Left ventricle myocardium inferior (tissue), 1 donor: Measurements from ENCODE around the gene PDLIM4. TPM values are rescaled to one million over a fixed set of nuclear protein-coding genes. Genes with fewer than 3 reads are reported as not detected.
A peak's percentile ranks its signal among the peaks of the same experiment; 100 is the strongest.

Experiments used
- DNase-seq: peaks from one replicate; pipeline ENCODE4 v3.0.0-alpha.2; 2020
- H3K27ac ChIP-seq: fragments of 200-600 bp; replicated peaks from 2 replicates; pipeline ENCODE4 v1.8.0; 2021
- H3K27me3 ChIP-seq: fragments of 200-600 bp; 2 replicates; pipeline ENCODE4 v1.8.0; 2021; ENCODE audit warnings: low read depth
- H3K36me3 ChIP-seq: fragments of 200-600 bp; 2 replicates; pipeline ENCODE4 v1.8.0; 2021
- H3K4me1 ChIP-seq: fragments of 200-600 bp; 2 replicates; pipeline ENCODE4 v1.8.0; 2021
- H3K4me3 ChIP-seq: fragments of 200-600 bp; 2 replicates; pipeline ENCODE4 v1.8.0; 2021; ENCODE audit warnings: mild to moderate bottlenecking, moderate library complexity
- H3K9me3 ChIP-seq: fragments of 200-600 bp; replicated peaks from 2 replicates; pipeline ENCODE4 v1.8.0; 2021
- intact Hi-C: fragments of 100-400 bp; cut with micrococcal nuclease; formaldehyde crosslinking; loops from one replicate; pipeline ENCODE4 v1.11.0; 2022
- total RNA-seq: library from RNA; stranded (reverse); fragmentation: NEBNext Ultra II Directional; extraction: Animal tissue kit (Norgen Biotek cat#: 25700); gene quantifications from one replicate; pipeline ENCODE4 v1.2.1, GENCODE V29; 2021
- TF ChIP-seq, protein P1 (sequence below): fragments of 200-600 bp; IDR thresholded peaks from 2 replicates; pipeline ENCODE4 v1.8.0; 2021; ENCODE audit warnings: antibody characterized with exemption, mild to moderate bottlenecking, borderline replicate concordance
- donor health status: DM: no; HTN: yes; CAD: no; lungs with severe emphysema.

Gene PDLIM4
- total RNA-seq, 1 donor from 2014 or later = 4.8 TPM

DNA sequence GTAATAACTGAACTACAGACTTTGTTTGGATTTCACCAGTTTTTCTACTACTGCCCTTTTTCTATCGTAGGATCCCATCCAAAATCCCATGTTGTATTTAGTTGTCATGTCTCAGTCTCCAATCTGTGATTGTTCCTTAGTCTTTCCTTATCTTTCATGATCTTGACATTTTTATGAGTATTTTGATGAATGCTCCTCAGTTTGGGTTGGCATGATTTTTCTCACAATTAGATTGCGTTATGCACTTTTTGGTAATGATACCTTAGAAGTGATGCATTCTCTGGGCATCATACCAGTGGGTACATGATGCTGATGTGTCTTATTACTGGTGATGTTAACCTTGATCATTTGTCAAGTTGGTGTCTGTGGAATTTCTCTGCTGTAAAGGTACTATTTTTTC lies 42.4 kb downstream of the PDLIM4 start:
- peaks cover 44% of the 10 kb centered on the region for H3K4me1 ChIP-seq
- intact Hi-C loops = no loop called here

DNA sequence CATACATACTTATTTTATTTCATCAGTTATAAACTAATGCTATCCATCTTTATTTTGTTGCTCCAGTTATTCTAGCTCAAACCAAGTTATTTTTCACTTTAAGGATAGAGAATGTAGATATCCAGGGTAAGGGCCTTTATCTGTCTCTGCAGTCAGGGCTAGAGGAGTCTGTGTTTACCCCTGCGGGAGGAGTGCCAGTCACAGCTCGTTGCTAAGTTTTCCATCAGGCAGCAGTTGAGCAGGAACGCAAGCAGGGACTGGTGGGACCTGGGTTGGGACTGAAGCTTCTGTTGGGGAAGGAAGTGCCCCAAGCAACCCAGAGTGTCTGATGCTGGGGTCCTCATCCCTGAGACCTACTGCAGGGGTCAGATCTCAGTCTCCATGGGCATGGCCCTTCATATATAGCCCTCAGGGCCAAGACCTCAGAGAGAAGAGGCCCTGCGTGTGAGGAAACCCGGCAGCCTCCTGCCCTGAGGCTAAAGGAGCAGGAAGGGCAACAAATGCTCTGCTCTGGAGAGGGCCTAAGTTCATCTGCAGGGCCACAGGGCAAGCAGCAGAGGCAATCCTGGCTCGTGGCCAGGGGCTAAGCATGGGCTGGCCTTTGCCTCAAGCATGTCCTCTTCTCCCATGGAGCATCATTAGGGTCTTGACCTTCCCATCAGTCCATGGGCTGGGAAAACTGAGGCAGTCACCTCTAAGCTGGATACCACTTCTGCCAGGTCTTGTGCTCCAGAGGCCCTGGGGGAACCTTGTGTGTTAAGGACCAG lies 43.3 kb downstream of the PDLIM4 start:
- TF ChIP-seq, protein P1, sequence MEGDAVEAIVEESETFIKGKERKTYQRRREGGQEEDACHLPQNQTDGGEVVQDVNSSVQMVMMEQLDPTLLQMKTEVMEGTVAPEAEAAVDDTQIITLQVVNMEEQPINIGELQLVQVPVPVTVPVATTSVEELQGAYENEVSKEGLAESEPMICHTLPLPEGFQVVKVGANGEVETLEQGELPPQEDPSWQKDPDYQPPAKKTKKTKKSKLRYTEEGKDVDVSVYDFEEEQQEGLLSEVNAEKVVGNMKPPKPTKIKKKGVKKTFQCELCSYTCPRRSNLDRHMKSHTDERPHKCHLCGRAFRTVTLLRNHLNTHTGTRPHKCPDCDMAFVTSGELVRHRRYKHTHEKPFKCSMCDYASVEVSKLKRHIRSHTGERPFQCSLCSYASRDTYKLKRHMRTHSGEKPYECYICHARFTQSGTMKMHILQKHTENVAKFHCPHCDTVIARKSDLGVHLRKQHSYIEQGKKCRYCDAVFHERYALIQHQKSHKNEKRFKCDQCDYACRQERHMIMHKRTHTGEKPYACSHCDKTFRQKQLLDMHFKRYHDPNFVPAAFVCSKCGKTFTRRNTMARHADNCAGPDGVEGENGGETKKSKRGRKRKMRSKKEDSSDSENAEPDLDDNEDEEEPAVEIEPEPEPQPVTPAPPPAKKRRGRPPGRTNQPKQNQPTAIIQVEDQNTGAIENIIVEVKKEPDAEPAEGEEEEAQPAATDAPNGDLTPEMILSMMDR = no peak
- intact Hi-C loops = no loop called here
- peaks cover 36% of the 10 kb centered on the region for H3K4me1 ChIP-seq
- DNase-seq = no peak
- H3K27me3 ChIP-seq = no peaks in the 10 kb centered on the region
- H3K36me3 ChIP-seq = no peaks in the 10 kb centered on the region
- no peak overlapping the region for H3K4me3 ChIP-seq
- H3K9me3 ChIP-seq = peaks cover 15% of the 10 kb centered on the region
- H3K27ac ChIP-seq = peak overlapping the region; percentile 76

More for the DNA sequence above, 42.4 kb downstream of the PDLIM4 start:
- DNase-seq = no peak
- Histone ChIP-seq H3K27me3 (no peaks in the 10 kb centered on the region), H3K4me3 (no peak overlapping the region), H3K36me3 (no peaks in the 10 kb centered on the region), H3K27ac (peak overlapping the region; percentile 76), H3K9me3 (peaks cover 7% of the 10 kb centered on the region)
- TF ChIP-seq, protein P1 = no peak

DNA sequence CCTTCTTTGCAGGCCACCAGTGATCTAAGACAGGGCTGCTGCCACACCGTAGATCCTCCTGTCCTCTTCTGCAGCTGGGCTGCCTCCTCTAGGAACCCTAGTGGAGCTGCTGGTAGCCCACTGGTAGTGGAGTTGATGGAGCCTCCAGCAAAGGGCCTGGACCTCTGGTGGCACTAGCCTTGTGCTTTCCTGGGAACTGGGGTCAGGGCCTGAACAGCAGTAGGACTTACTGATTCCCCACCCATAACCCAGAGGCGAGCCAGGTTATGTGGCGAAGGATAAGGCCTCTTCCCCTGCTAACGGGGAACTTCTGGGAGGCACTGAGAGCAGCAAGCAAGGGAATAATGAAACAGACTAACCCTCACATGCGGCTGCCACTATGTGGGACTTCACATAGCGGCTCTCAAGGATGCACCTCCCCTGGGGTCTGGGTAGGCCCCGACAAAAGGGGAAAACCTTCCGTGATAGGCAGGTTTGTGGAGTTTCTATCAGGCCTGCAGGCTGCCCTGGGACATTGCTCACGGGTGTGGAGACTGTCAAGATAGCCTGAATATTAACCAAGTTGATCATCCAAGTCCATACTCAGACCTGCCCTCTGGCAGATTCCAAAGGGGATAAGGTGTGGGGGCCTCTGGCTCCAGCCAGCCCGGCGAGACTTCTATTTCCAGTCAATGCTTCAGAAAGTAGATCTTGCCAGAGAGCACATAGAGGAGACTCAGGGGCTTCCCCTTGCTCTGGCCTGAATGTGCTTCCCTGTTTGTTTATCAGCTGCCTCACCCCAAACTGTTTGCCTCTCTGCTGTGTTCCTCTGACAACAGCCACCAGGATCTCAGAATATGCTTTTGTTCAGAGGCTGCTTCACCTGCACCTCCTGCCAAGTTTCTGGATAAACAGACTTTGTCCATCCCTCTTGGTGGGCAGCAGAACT lies 44.1 kb downstream of the PDLIM4 start:
- Histone ChIP-seq H3K4me3 (no peak overlapping the region), H3K4me1 (peaks cover 27% of the 10 kb centered on the region), H3K9me3 (peaks cover 18% of the 10 kb centered on the region), H3K36me3 (no peaks in the 10 kb centered on the region), H3K27me3 (no peaks in the 10 kb centered on the region), H3K27ac (peak overlapping the region; percentile 76)
- TF ChIP-seq, protein P1 = no peak
- no peak for DNase-seq
- intact Hi-C loops = no loop called here

DNA sequence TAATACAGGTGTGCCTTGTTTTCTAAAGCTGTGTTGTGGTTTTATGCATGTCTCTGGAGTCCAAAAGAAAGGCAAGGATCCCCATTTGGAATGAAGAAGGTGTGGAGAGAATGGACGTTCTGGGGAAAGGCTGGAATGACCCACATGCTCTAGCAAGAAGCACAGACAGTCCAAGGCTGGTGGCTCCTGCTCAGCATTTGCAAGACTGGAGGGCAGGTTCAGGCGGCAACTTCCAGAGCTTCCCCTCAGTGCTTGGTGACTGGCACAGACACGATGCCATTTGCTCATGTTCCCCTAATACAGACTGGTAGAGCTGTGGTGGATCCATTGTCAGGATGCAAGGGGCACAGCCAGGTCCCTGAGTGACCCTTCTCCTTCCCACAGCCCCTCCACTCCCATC lies 44.9 kb downstream of the PDLIM4 start:
- H3K27me3 ChIP-seq = no peaks in the 10 kb centered on the region
- H3K4me3 ChIP-seq = no peak overlapping the region
- H3K36me3 ChIP-seq = no peaks in the 10 kb centered on the region
- peak overlapping the region; percentile 76 for H3K27ac ChIP-seq
- H3K4me1 ChIP-seq = peaks cover 24% of the 10 kb centered on the region
- H3K9me3 ChIP-seq = peaks cover 18% of the 10 kb centered on the region
- TF ChIP-seq, protein P1 = no peak
- DNase-seq = no peak
- intact Hi-C loops = no loop called here

DNA sequence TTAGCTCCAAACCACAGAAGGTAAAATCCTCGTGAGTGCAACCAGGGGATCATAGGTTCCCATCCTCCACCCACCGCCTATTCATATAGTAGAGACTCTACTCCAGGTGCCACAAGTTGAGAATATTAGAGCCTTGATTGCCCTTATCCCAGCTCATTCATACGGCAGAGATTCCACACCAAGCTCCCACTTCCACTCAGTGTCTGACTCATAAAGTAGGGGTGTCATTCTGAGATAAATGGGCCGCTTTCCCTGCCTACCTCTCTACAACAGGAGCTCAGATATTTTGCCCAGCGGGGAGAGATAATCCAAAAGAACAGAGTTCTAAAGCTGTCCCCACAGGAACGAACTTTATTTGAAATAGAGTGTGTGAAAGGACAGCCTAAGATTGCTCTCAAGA lies 46.1 kb downstream of the PDLIM4 start:
- no peaks in the 10 kb centered on the region for H3K27me3 ChIP-seq
- DNase-seq = no peak
- H3K4me3 ChIP-seq = no peak overlapping the region
- TF ChIP-seq, protein P1 = no peak
- H3K36me3 ChIP-seq = no peaks in the 10 kb centered on the region
- H3K4me1 ChIP-seq = peaks cover 24% of the 10 kb centered on the region
- no peak overlapping the region for H3K27ac ChIP-seq
- intact Hi-C loops = no loop called here
- H3K9me3 ChIP-seq = peaks cover 18% of the 10 kb centered on the region
